Measurements from ENCODE around the gene TMEM100. TPM values are rescaled to one million over a fixed set of nuclear protein-coding genes. Genes with fewer than 3 reads are reported as not detected.

Gene TMEM100
- total and polyA plus RNA-seq, 2 of the 8 experiments (the other 6 are each of a cell fraction or from before 2014, with no cell fraction given): 0.36 to 0.48 TPM

DNA sequence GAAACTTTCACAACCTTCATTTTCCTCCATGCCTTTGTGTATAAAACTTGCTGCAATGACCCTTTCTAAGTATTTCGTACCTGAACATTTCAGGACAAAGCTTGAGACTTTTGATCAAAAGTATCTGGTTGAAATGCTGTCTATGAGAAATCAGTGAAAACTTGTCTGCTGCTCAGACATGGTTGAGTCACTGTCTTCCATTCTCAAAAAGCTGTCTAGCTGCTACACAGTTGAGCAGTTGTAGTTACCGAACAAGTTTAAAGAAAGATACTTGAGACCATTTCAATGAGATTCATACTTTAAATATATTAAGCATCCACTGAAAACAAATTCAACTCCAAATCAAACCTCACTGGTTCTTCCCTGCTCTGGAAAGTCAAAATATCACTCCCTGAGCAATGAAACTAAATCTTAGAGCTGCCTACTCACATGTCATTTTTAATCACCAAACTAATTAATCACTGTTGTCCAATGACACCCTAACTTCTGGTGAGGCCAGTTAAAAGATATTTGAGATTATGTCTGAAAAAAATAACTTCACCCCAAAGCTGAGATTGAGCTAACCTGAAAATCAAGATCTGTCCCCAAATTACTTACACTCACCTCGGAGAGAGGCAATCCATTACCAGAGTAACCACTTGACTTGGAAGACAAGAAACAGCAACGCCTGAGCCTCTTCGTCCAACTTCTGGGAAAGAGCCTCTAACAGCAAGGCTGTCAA is 488 bp downstream of the TMEM100 start (continued):
- TF ChIP-seq RAD21 (IDR thresholded peaks at IDR 0.05 in 1 of 2, conservative IDR thresholded peaks at IDR 0.05 in 1 of 2; ENCODE audit: low read depth in 2 of 2, low read length in 2 of 2) (no peak), CBX8 (IDR thresholded peaks at IDR 0.05; ENCODE audit: borderline replicate concordance, low read depth, low read length) (no peak), CREB1 (IDR thresholded peaks at IDR 0.05) (no peak), SUZ12 (IDR thresholded peaks at IDR 0.05; ENCODE audit: low read length) (no peak), JUN (IDR thresholded peaks at IDR 0.05; ENCODE audit: low read depth, low read length) (no peak)

Measured in H1 (cell line).